GM12878 (cell line): ENCODE measurements around the gene RALGPS1. TPM values are rescaled to one million over a fixed set of nuclear protein-coding genes. Genes with fewer than 3 reads are reported as not detected.

Experiments
- ATAC-seq: fragments of 200-7000 bp; cut with Tn5 transposase; 3 replicates; pipeline ENCODE4 v1.9.1; 2020; ENCODE audit warnings: mild to moderate bottlenecking, moderate library complexity
- BruUV-seq: library from RNA; stranded (reverse); fragments of 400-500 nt; replicated peaks from 2 replicates; lab custom pipeline; 2021; lab: Mats Ljungman, UMichigan
- CTCF ChIA-PET: fragments of 300-600 bp; sonication (Branson Sonifier 250); formaldehyde crosslinking; extraction: SDS; loops from one replicate; lab custom pipeline; 2021; ENCODE audit warnings: inconsistent platforms; lab: Yijun Ruan, JAX
- POLR2A ChIA-PET: fragments of 350-600 bp; formaldehyde crosslinking; extraction: SDS; loops from one replicate; lab custom pipeline; 2021; ENCODE audit warnings: inconsistent platforms; lab: Charles Lee
- RAD21 ChIA-PET: fragments of 300-600 bp; sonication (Branson Sonifier 250); formaldehyde crosslinking; loops from one replicate; lab custom pipeline; 2023; ENCODE audit warnings: antibody characterized with exemption; ENCODE audit not compliant: unreplicated experiment; lab: Charles Lee
- SMC1A ChIA-PET: fragments of 300-600 bp; sonication (Branson Sonifier 250); formaldehyde crosslinking; loops from one replicate; lab custom pipeline; 2023; ENCODE audit not compliant: unreplicated experiment, uncharacterized antibody; lab: Charles Lee
- DNase-seq: peaks from one replicate; pipeline ENCODE4 v3.0.0-alpha.2; 2011; ENCODE audit warnings: low read depth, low spot score
- FAIRE-seq: peaks from 3 replicates; lab custom pipeline; 2011; peaks lifted over from hg19 to GRCh38; lab: Jason Lieb, UNC
- H2AFZ ChIP-seq: 2 replicates; pipeline ENCODE4 v1.6.0; 2011; ENCODE audit warnings: low read depth, low read length, control low read depth; ENCODE audit not compliant: control insufficient read depth
- H3K27ac ChIP-seq: 2 replicates; pipeline ENCODE4 v1.5.1; 2011; ENCODE audit warnings: control low read depth; ENCODE audit not compliant: control insufficient read depth, insufficient read depth
- H3K27me3 ChIP-seq, 2 experiments: replicated peaks in 1 of 2; 2 replicates each; pipeline versions ENCODE4 v1.6.0 to v1.6.1; 2011; ENCODE audit warnings: low read length in 1 of 2; ENCODE audit not compliant: control insufficient read depth in 2 of 2, insufficient read depth in 2 of 2
- H3K36me3 ChIP-seq, 2 experiments: 2 replicates each; pipeline ENCODE4 v1.5.1; 2011; ENCODE audit warnings: low read length in 1 of 2; ENCODE audit not compliant: control insufficient read depth in 2 of 2, insufficient read depth in 2 of 2
- H3K4me1 ChIP-seq: 2 replicates; pipeline ENCODE4 v1.6.1; 2011; ENCODE audit warnings: mild to moderate bottlenecking, low read length, moderate library complexity, mixed read lengths; ENCODE audit not compliant: control insufficient read depth, insufficient read depth
- H3K4me2 ChIP-seq: 2 replicates; pipeline ENCODE4 v1.6.0; 2011; ENCODE audit warnings: control low read depth; ENCODE audit not compliant: control insufficient read depth, insufficient read depth
- H3K4me3 ChIP-seq: fragments of 200-600 bp; sonication (generic); 2 replicates; pipeline ENCODE4 v1.5.1; 2016
- H3K79me2 ChIP-seq: 2 replicates; pipeline ENCODE4 v1.6.0; 2011; ENCODE audit warnings: low read length; ENCODE audit not compliant: control insufficient read depth, insufficient read depth
- H3K9ac ChIP-seq: 2 replicates; pipeline ENCODE4 v1.8.0; 2011; ENCODE audit warnings: low read length, control low read depth, mixed read lengths; ENCODE audit not compliant: control insufficient read depth, insufficient read depth
- H3K9me3 ChIP-seq: replicated peaks from 3 replicates; pipeline ENCODE4 v1.5.1; 2011; ENCODE audit warnings: mild to moderate bottlenecking, low read length; ENCODE audit not compliant: control insufficient read depth, insufficient read depth
- H4K20me1 ChIP-seq: 2 replicates; pipeline ENCODE4 v1.6.0; 2011; ENCODE audit not compliant: control insufficient read depth, insufficient read depth
- MEF2B ChIP-seq: fragments of 450-650 bp; IDR thresholded peaks from 2 replicates; pipeline ENCODE4 v1.6.1; 2018; ENCODE audit warnings: mild to moderate bottlenecking, moderate library complexity; ENCODE audit not compliant: partially characterized antibody, poor library complexity, severe bottlenecking
- RELA ChIP-seq: fragments of 450-650 bp; IDR thresholded peaks from 2 replicates; pipeline ENCODE4 v1.8.0; 2014; ENCODE audit warnings: borderline replicate concordance; ENCODE audit not compliant: partially characterized antibody
- WGBS: methylation state at CpG from one replicate; pipeline ENCODE4 v1.1.6; 2016; ENCODE audit warnings: low lambda C conversion rate; ENCODE audit not compliant: insufficient replicate concordance, insufficient coverage; ENCODE audit errors: missing lambda C conversion rate; 5-methylcytosine and 5-hydroxymethylcytosine counted together
- in situ Hi-C: fragments of 300-500 bp; cut with MboI; formaldehyde crosslinking; loops from 9 replicates; pipeline ENCODE4 v1.14.3; 2018; ENCODE audit warnings: mixed read lengths
- intact Hi-C: fragments of 100-400 bp; cut with micrococcal nuclease; formaldehyde crosslinking; loops from one replicate; pipeline ENCODE4 v1.14.2; 2022; ENCODE audit not compliant: unreplicated experiment
- polyA plus RNA-seq, 11 experiments: library from polyadenylated mRNA; depleted of rRNA in 4 of 11; unstranded in 6 of 11; stranded (reverse) in 5 of 11; fragments of >200 nt; fragmentation: Nextera tagmentation in 4 of 11; fragmentation: Illumina TruSeq in 1 of 11; extraction: Ambion mirVana in 4 of 11; extraction: Trizol in 1 of 11; gene quantifications; 1 replicate in 1 of 11; 2 replicates in 10 of 11; pipeline versions ENCODE4 v1.2.1 to v1.2.3, GENCODE V29; 2011 to 2016; ENCODE audit warnings: inconsistent platforms in 2 of 11, missing spikeins in 2 of 11, low read depth in 1 of 11
- total RNA-seq, 4 experiments: library from RNA; depleted of rRNA in 3 of 4; stranded (reverse); fragments of >200 nt in 3 of 4; fragmentation: Illumina TruSeq in 1 of 4; extraction: Trizol in 1 of 4; gene quantifications; 2 replicates each; pipeline versions ENCODE4 v1.2.1 to v1.2.3, GENCODE V29; 2013 to 2021
- TF ChIP-seq, protein P1 (sequence below): fragments of 450-650 bp; IDR thresholded peaks from 2 replicates; pipeline ENCODE4 v1.6.1; 2016; ENCODE audit warnings: mild to moderate bottlenecking, moderate library complexity, borderline replicate concordance

Gene RALGPS1
- total and polyA plus RNA-seq, 10 of the 15 experiments (the other 5 are each of a cell fraction or from before 2014, with no cell fraction given) = 0.13 to 5.6 (median 2.7) TPM

DNA sequence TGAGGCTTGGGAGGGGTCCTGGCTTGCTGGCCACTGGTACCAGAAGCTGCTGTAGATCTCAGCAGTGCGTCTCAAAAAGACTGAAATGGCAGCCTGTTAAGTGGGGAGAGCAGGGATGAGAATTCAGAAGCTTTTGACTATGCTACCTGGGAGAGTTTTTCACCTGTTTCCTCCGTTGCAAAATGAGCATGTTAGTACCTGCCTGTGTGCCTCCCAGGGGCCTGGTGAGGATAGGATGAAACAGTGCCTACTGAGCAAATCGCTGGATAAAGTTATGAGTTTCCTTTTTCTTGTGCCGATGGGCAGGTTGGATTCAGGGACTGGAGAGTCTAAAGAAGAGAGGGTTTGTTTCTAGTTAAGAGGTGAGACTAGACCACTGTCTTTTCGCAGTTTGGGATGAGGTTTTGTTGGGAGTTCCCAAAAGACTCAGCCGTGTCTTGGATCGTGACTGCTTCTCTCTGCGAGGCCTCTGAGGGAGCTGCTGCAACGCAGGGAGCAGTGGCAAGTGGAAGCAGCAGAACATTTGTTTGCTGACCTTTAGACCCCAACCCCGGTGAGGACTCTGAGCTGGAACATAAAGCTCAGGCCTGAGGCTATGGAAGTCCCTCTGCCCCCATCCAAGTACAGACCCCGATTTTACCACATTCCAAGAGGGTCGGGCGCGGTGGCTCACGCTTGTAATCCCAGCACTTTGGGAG is 1.4 kb downstream of the RALGPS1 start:
- no peak for FAIRE-seq
- TF ChIP-seq MEF2B = no peak
- TF ChIP-seq, protein P1, sequence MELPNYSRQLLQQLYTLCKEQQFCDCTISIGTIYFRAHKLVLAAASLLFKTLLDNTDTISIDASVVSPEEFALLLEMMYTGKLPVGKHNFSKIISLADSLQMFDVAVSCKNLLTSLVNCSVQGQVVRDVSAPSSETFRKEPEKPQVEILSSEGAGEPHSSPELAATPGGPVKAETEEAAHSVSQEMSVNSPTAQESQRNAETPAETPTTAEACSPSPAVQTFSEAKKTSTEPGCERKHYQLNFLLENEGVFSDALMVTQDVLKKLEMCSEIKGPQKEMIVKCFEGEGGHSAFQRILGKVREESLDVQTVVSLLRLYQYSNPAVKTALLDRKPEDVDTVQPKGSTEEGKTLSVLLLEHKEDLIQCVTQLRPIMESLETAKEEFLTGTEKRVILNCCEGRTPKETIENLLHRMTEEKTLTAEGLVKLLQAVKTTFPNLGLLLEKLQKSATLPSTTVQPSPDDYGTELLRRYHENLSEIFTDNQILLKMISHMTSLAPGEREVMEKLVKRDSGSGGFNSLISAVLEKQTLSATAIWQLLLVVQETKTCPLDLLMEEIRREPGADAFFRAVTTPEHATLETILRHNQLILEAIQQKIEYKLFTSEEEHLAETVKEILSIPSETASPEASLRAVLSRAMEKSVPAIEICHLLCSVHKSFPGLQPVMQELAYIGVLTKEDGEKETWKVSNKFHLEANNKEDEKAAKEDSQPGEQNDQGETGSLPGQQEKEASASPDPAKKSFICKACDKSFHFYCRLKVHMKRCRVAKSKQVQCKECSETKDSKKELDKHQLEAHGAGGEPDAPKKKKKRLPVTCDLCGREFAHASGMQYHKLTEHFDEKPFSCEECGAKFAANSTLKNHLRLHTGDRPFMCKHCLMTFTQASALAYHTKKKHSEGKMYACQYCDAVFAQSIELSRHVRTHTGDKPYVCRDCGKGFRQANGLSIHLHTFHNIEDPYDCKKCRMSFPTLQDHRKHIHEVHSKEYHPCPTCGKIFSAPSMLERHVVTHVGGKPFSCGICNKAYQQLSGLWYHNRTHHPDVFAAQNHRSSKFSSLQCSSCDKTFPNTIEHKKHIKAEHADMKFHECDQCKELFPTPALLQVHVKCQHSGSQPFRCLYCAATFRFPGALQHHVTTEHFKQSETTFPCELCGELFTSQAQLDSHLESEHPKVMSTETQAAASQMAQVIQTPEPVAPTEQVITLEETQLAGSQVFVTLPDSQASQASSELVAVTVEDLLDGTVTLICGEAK = no peak
- no peak for TF ChIP-seq RELA
- TF ChIP-seq, all 136 proteins: peak for 0
- intact Hi-C loops = no loop called here
- POLR2A ChIA-PET = no interaction called here
- no peaks in the 10 kb centered on the region for H4K20me1 ChIP-seq
- RAD21 ChIA-PET = no interaction called here
- DNase-seq = no peak
- H3K27me3 ChIP-seq = no peaks in the 10 kb centered on the region
- H3K36me3 ChIP-seq = no peaks in the 10 kb centered on the region
- no peaks in the 10 kb centered on the region; the same call in 2 of the 3 replicates for H3K9me3 ChIP-seq
- 85% methylated on average over 15 of the region's 15 CpGs for WGBS
- H3K79me2 ChIP-seq = no peaks in the 10 kb centered on the region
- in situ Hi-C loops = no loop called here
- H3K4me2 ChIP-seq = peak overlapping the region; percentile 74; the same call in 1 of the 2 replicates
- SMC1A ChIA-PET = no interaction called here
- CTCF ChIA-PET = interaction anchor here (0.8 to 1.3 kb wide), 2 partner anchors 23 to 25 kb away, joined by 3 to 4 read pairs; no protein-coding TSS in a partner anchor
- peaks cover 8% of the 10 kb centered on the region; the same call in 1 of the 2 replicates for H3K4me1 ChIP-seq
- no TSS peak for BruUV-seq
- H3K4me3 ChIP-seq = no peak overlapping the region; the same call in 1 of the 2 replicates
- H3K27ac ChIP-seq = no peak overlapping the region
- H3K9ac ChIP-seq = no peak overlapping the region
- H2AFZ ChIP-seq = no peak overlapping the region; the same call in 1 of the 2 replicates
- ATAC-seq = no peak
